Mesenchymal stem cell (in vitro differentiated cells and primary cell): ENCODE data around the gene SF3A1.

Experiments
- DNase-seq: peaks from one replicate; pipeline ENCODE4 v3.0.0-alpha.2; 2013
- H2AFZ ChIP-seq: one replicate; pipeline ENCODE4 v1.6.1; 2013; ENCODE audit warnings: low read depth, mild to moderate bottlenecking, control low read depth, inconsistent platforms, low read length, moderate library complexity
- H2AK5ac ChIP-seq: 2 replicates; pipeline ENCODE4 v1.6.1; 2013; ENCODE audit warnings: low read length, moderate library complexity, mild to moderate bottlenecking, inconsistent platforms; ENCODE audit not compliant: severe bottlenecking
- H2BK120ac ChIP-seq: one replicate; pipeline ENCODE4 v1.6.1; 2013; ENCODE audit warnings: low read depth, mild to moderate bottlenecking, inconsistent platforms, low read length, moderate library complexity
- H2BK12ac ChIP-seq, 2 experiments: one replicate each; pipeline ENCODE4 v1.6.1; 2013; ENCODE audit warnings: inconsistent platforms in 2 of 2, low read length in 2 of 2, mild to moderate bottlenecking in 2 of 2, moderate library complexity in 2 of 2, control low read depth in 1 of 2
- H2BK15ac ChIP-seq: one replicate; pipeline ENCODE4 v1.6.1; 2013; ENCODE audit warnings: mild to moderate bottlenecking, low read depth, inconsistent platforms; ENCODE audit not compliant: poor library complexity, severe bottlenecking
- H2BK5ac ChIP-seq: 2 replicates; pipeline ENCODE4 v1.6.1; 2013; ENCODE audit warnings: low read depth, mild to moderate bottlenecking, low read length, control low read depth, inconsistent platforms; ENCODE audit not compliant: poor library complexity, severe bottlenecking
- H3K14ac ChIP-seq, 2 experiments: one replicate each; pipeline ENCODE4 v1.6.1; 2013; ENCODE audit warnings: inconsistent platforms in 2 of 2, low read length in 2 of 2, control low read depth in 1 of 2, mild to moderate bottlenecking in 1 of 2, moderate library complexity in 1 of 2
- H3K18ac ChIP-seq, 2 experiments: one replicate each; pipeline ENCODE4 v1.6.1; 2013; ENCODE audit warnings: inconsistent platforms in 2 of 2, low read length in 2 of 2, control low read depth in 1 of 2, low read depth in 1 of 2, mild to moderate bottlenecking in 1 of 2
- H3K23ac ChIP-seq, 2 experiments: one replicate each; pipeline ENCODE4 v1.6.1; 2013; ENCODE audit warnings: inconsistent platforms in 2 of 2, low read length in 2 of 2, mild to moderate bottlenecking in 2 of 2, moderate library complexity in 2 of 2, control low read depth in 1 of 2
- H3K27ac ChIP-seq: 2 replicates; pipeline ENCODE4 v1.5.1; 2013; ENCODE audit warnings: mild to moderate bottlenecking, moderate library complexity, low read length, control low read depth, inconsistent platforms; ENCODE audit not compliant: poor library complexity, severe bottlenecking
- H3K27me3 ChIP-seq, 2 experiments: 2 replicates each; pipeline versions ENCODE4 v1.6.1 to v1.7.0; 2013; ENCODE audit warnings: low read length in 2 of 2, mild to moderate bottlenecking in 2 of 2, moderate library complexity in 2 of 2, control low read depth in 1 of 2, inconsistent platforms in 1 of 2; ENCODE audit not compliant: control insufficient read depth in 1 of 2, insufficient read depth in 1 of 2
- H3K36me3 ChIP-seq, 2 experiments: 2 replicates each; pipeline versions ENCODE4 v1.6.1 to v1.7.0; 2013; ENCODE audit warnings: low read length in 2 of 2, control low read depth in 1 of 2, inconsistent platforms in 1 of 2, low read depth in 1 of 2, mild to moderate bottlenecking in 1 of 2; ENCODE audit not compliant: insufficient read depth in 2 of 2, control insufficient read depth in 1 of 2
- H3K4ac ChIP-seq, 2 experiments: one replicate each; pipeline ENCODE4 v1.6.1; 2013; ENCODE audit warnings: inconsistent platforms in 2 of 2, low read length in 2 of 2, mild to moderate bottlenecking in 2 of 2, moderate library complexity in 2 of 2, control low read depth in 1 of 2, low read depth in 1 of 2
- H3K4me1 ChIP-seq: 2 replicates; pipeline ENCODE4 v1.6.1; 2013; ENCODE audit warnings: low read depth, low read length, control low read depth; ENCODE audit not compliant: control insufficient read depth, insufficient read depth
- H3K4me2 ChIP-seq: 2 replicates; pipeline ENCODE4 v1.6.1; 2013; ENCODE audit warnings: low read length, mild to moderate bottlenecking, inconsistent platforms; ENCODE audit not compliant: poor library complexity, severe bottlenecking
- H3K4me3 ChIP-seq, 2 experiments: 2 replicates each; pipeline versions ENCODE4 v1.5.1 to v1.7.0; 2013; ENCODE audit warnings: low read length in 2 of 2, mild to moderate bottlenecking in 2 of 2, control low read depth in 1 of 2, low read depth in 1 of 2; ENCODE audit not compliant: insufficient read depth in 1 of 2
- H3K79me1 ChIP-seq: replicated peaks from 2 replicates; pipeline ENCODE4 v1.6.1; 2013; ENCODE audit warnings: mild to moderate bottlenecking, control low read depth, low read length, inconsistent platforms; ENCODE audit not compliant: poor library complexity, severe bottlenecking
- H3K9ac ChIP-seq: 2 replicates; pipeline ENCODE4 v1.7.0; 2013; ENCODE audit warnings: mild to moderate bottlenecking, low read length, moderate library complexity
- H3K9me3 ChIP-seq: 2 replicates; pipeline ENCODE4 v1.7.0; 2013; ENCODE audit warnings: mild to moderate bottlenecking, low read length; ENCODE audit not compliant: control insufficient read depth
- H4K8ac ChIP-seq: one replicate; pipeline ENCODE4 v1.6.1; 2013; ENCODE audit warnings: inconsistent platforms, mild to moderate bottlenecking, low read length, moderate library complexity
- H4K91ac ChIP-seq: one replicate; pipeline ENCODE4 v1.6.1; 2013; ENCODE audit warnings: mild to moderate bottlenecking, low read length, inconsistent platforms
- WGBS: methylation state at CpG from one replicate; pipeline ENCODE4 v1.1.7; 2013; ENCODE audit warnings: mixed read lengths; 5-methylcytosine and 5-hydroxymethylcytosine counted together

The SF3A1 gene

DNA sequence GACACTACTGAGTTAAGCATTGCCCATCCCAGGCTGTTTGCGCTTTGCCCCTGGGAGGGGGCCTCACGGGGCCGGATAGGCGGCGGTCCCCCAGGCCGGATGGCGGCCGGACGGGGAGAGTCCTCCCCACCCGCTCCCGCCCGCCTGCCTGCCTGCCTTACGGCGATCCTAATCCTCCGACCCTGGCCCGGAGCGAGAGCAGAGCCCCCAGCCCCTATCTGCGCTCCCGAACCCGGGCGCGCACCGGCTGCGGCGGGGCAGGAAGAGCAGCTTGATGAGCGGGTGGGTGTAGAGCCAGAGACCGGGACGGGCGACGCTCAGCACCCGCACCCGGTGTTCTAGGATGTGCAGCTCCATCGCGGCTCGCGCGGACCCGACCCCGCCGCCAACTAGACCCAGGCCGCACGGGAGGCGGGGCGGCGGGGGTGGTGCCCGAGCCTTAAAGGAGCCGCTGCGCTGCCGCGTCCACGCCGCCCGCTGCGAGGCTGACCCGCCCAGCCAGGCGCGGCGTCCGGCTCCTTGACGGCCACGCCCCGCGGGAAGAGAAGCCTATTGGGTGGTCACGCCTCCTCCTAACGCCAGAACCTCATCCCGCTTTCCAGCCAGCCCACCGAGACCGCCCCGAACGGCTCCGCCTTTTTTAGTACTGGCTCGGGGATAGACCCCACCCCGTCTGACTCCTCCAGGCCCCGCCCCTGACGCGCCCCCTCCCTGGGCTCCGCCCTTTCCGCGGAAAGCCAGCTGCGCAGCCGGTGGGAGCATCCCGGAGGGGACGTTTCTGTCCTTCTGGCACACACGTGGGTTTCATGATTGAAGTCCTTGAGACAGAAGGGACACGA, 67.3 kb downstream of the SF3A1 start, which contains the start of gene CASTOR1:
TSS of gene CASTOR1 (minus strand) at position 365 of the 839 bp plus-strand sequence. CDS start at position 357, 8 bp downstream.
- peak within 1 kb of the TSS; percentile 40 to 79 for H3K18ac ChIP-seq
- peak within 1 kb of the TSS; percentile 75 for H2AFZ ChIP-seq
- H2BK5ac ChIP-seq = peak within 1 kb of the TSS; percentile 48
- H2BK12ac ChIP-seq = peak within 1 kb of the TSS in 1 of 2 experiments; percentile 40
- H3K23ac ChIP-seq = no peak within 1 kb of the TSS
- H2BK15ac ChIP-seq = no peak within 1 kb of the TSS
- H3K27me3 ChIP-seq = no peaks in the 10 kb centered on the region
- H3K4me1 ChIP-seq = peaks cover 36% of the 10 kb centered on the region
- H3K4me2 ChIP-seq = peak within 1 kb of the TSS; percentile 82
- WGBS = under 1% methylated on average over 82 of the region's 85 CpGs
- H2BK120ac ChIP-seq = no peak within 1 kb of the TSS
- H3K79me1 ChIP-seq = peaks cover 16% of the 10 kb centered on the region
- H3K4me3 ChIP-seq = peak within 1 kb of the TSS; percentile 87 to 92
- DNase-seq = peak; percentile 98
- peak within 1 kb of the TSS; percentile 75 for H3K27ac ChIP-seq
- H3K14ac ChIP-seq = peak within 1 kb of the TSS in 1 of 2 experiments; percentile 73
- H3K36me3 ChIP-seq = peaks cover 49 to 65% of the 10 kb centered on the region in 2 experiments
- no peak within 1 kb of the TSS for H4K8ac ChIP-seq
- peak within 1 kb of the TSS; percentile 15 for H4K91ac ChIP-seq
- peak within 1 kb of the TSS; percentile 24 to 75 for H3K4ac ChIP-seq
- no peaks in the 10 kb centered on the region for H3K9me3 ChIP-seq
- peak within 1 kb of the TSS; percentile 91 for H3K9ac ChIP-seq
- peak within 1 kb of the TSS; percentile 78 for H2AK5ac ChIP-seq

DNA sequence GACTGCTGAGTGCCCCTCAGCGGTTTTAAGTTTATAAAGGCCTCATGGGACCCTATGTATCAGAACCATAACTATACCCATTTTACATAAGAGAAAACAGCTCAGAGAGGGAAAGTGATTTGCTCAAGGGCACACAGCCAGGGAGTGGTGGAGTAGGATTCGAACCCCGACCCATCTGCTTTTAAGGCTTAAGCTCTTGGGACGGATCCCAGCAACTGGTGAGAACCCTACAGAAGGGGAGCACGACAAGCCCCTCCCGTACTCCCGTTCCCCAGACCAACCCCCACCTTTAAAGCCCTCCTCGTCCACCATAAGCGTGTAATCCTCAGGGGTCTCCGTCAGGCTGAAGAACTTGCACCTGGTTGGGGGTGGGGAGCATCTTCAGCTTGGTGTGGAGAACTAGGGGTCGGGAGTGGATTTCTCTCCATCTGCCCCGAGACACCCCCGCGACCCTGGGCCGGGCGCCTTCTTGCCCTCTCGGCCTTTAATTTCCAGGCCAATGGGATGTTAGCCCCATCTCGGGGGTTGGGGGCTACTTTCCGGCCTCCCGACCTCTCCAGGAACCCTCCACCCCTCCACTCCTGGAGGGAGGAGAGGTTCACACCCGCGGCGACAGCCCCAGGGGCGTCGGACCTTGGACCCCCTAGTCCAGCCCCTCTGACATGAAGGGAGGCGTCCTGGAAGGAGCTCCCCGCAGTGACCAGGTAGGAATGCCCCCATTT, 68.1 kb downstream of the SF3A1 start:
- H3K27ac ChIP-seq = peak overlapping the region; percentile 75
- peak overlapping the region; percentile 91 for H3K9ac ChIP-seq
- H4K91ac ChIP-seq = peak overlapping the region; percentile 15
- peak overlapping the region; percentile 48 for H2BK5ac ChIP-seq
- 16% methylated on average over 23 of the region's 27 CpGs for WGBS
- no peaks in the 10 kb centered on the region for H3K27me3 ChIP-seq
- peak overlapping the region; percentile 78 for H2AK5ac ChIP-seq
- peak overlapping the region; percentile 87 to 92 for H3K4me3 ChIP-seq
- no peak for DNase-seq
- peaks cover 13% of the 10 kb centered on the region for H3K79me1 ChIP-seq
- H2BK12ac ChIP-seq = peak overlapping the region in 1 of 2 experiments; percentile 40
- no peaks in the 10 kb centered on the region for H3K9me3 ChIP-seq
- H3K4me1 ChIP-seq = peaks cover 38% of the 10 kb centered on the region
- no peak overlapping the region for H2BK120ac ChIP-seq
- H3K18ac ChIP-seq = peak overlapping the region; percentile 33 to 79
- H2AFZ ChIP-seq = no peak overlapping the region
- H3K4ac ChIP-seq = peak overlapping the region; percentile 24 to 75
- no peak overlapping the region for H4K8ac ChIP-seq
- peaks cover 41 to 64% of the 10 kb centered on the region in 2 experiments for H3K36me3 ChIP-seq
- no peak overlapping the region for H2BK15ac ChIP-seq
- no peak overlapping the region for H3K23ac ChIP-seq
- H3K14ac ChIP-seq = peak overlapping the region in 1 of 2 experiments; percentile 14
- H3K4me2 ChIP-seq = peak overlapping the region; percentile 82

DNA sequence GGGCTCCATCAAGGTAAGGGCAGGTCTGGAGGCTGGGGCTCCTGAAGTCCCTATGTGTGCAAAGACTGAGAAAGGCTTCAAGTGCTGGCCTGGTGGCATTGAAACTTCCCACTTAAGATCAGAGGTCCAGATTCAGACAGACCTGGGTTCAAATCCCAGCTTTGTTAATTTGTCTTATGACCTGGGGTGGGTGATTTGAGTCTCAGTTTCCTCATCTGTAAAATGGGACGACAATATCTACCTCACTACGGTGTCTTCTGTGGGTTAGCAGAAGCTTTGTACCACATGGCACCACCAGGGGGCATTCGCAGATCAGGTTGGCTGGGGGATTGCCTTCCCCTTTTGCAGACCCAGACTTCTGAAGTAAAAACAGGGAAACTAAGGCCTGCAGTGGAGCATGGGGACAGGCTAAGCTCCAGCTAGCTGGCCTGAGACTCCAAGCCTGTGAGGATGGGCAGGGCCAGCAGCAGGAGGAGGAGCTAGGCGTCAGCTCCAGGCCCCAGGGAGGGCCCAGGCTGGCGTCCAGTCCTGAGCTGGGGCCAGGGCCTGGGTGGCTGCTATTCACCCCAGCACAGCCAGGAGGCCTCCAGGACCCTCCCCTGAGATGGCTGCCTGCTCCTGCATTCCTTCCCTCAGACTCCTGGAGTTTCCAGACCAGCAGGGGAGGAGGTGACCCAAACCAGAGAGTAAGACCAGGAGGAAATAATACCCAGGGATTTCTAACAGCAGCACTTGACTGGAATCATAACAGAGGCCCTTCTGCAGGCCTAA, 68.9 kb downstream of the SF3A1 start:
- Histone ChIP-seq H3K23ac (no peak overlapping the region), H3K4ac (no peak overlapping the region), H2BK12ac (no peak overlapping the region), H3K4me1 (peaks cover 45% of the 10 kb centered on the region), H2BK120ac (no peak overlapping the region), H3K18ac (no peak overlapping the region), H3K4me3 (peak overlapping the region in 1 of 2 experiments; percentile 92), H2BK15ac (no peak overlapping the region), H3K79me1 (peaks cover 11% of the 10 kb centered on the region), H3K9ac (peak overlapping the region; percentile 91), H4K8ac (no peak overlapping the region), H3K36me3 (peaks cover 33 to 64% of the 10 kb centered on the region in 2 experiments), H2AK5ac (no peak overlapping the region), H3K27me3 (no peaks in the 10 kb centered on the region), H3K9me3 (no peaks in the 10 kb centered on the region), H3K27ac (peak overlapping the region; percentile 75), H2AFZ (no peak overlapping the region), H3K14ac (no peak overlapping the region), H3K4me2 (peak overlapping the region; percentile 82), H2BK5ac (no peak overlapping the region), H4K91ac (no peak overlapping the region)
- peak; percentile 96 for DNase-seq
- 41% methylated on average over 5 of the region's 5 CpGs for WGBS
